ENCODE results near the gene PRDM13. TPM values are rescaled to one million over a fixed set of nuclear protein-coding genes. Genes with fewer than 3 reads are reported as not detected.
"Not testable (repeated sequence)": the region's sequence is repeated elsewhere in the genome, so short reads cannot be mapped to it uniquely, and the experiment has no call there.

The PRDM13 gene
- polyA plus RNA-seq, 2 of the 4 experiments (the other 2 are of a cell fraction), result 0.41 to 0.74 TPM

DNA sequence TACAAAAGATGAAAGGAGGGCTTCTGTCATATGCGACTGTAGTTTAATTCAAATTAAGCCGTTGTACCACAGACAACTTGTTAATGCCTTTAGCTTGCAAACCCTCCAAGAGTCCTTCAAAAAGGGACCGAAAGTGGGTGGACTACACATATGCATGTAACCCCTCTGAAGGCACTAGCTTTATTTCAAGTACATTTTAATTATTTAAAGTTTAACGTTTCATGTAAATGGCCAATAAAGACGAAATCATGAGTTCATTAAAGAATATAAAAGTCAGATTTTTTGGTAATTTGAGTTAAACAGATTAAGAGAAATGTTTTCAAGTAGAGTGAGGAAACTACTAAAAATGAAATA is 12.8 kb downstream of the PRDM13 start:
- TF ChIP-seq, protein P1, sequence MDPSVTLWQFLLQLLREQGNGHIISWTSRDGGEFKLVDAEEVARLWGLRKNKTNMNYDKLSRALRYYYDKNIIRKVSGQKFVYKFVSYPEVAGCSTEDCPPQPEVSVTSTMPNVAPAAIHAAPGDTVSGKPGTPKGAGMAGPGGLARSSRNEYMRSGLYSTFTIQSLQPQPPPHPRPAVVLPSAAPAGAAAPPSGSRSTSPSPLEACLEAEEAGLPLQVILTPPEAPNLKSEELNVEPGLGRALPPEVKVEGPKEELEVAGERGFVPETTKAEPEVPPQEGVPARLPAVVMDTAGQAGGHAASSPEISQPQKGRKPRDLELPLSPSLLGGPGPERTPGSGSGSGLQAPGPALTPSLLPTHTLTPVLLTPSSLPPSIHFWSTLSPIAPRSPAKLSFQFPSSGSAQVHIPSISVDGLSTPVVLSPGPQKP (IDR thresholded peaks at IDR 0.05; ENCODE audit: low read depth, low read length), result no peak
- TF ChIP-seq ZSCAN20 (CRISPR knock-in tag; IDR thresholded peaks at IDR 0.05), result no peak
- TF ChIP-seq GATA3 (IDR thresholded peaks at IDR 0.05; ENCODE audit: borderline replicate concordance), result no peak
- TF ChIP-seq, protein P2, sequence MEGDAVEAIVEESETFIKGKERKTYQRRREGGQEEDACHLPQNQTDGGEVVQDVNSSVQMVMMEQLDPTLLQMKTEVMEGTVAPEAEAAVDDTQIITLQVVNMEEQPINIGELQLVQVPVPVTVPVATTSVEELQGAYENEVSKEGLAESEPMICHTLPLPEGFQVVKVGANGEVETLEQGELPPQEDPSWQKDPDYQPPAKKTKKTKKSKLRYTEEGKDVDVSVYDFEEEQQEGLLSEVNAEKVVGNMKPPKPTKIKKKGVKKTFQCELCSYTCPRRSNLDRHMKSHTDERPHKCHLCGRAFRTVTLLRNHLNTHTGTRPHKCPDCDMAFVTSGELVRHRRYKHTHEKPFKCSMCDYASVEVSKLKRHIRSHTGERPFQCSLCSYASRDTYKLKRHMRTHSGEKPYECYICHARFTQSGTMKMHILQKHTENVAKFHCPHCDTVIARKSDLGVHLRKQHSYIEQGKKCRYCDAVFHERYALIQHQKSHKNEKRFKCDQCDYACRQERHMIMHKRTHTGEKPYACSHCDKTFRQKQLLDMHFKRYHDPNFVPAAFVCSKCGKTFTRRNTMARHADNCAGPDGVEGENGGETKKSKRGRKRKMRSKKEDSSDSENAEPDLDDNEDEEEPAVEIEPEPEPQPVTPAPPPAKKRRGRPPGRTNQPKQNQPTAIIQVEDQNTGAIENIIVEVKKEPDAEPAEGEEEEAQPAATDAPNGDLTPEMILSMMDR (IDR thresholded peaks at IDR 0.05), result no peak
- no peak for TF ChIP-seq MYC (IDR thresholded peaks at IDR 0.05; ENCODE audit: borderline replicate concordance, low read length)
- no peak for TF ChIP-seq EP300 (IDR thresholded peaks at IDR 0.05)
- TF ChIP-seq HOXA7 (CRISPR knock-in tag; IDR thresholded peaks at IDR 0.05), result no peak
- TF ChIP-seq BHLHE40 (IDR thresholded peaks at IDR 0.05; ENCODE audit: low read depth, low read length), result no peak
- no peak for TF ChIP-seq RNF2 (IDR thresholded peaks at IDR 0.05; ENCODE audit: borderline replicate concordance, low read depth)
- TF ChIP-seq CHD2 (IDR thresholded peaks at IDR 0.05; ENCODE audit: low read length, partially characterized antibody), result no peak
- no peak for TF ChIP-seq TFCP2L1 (CRISPR knock-in tag; IDR thresholded peaks at IDR 0.05)
- no peak for TF ChIP-seq SMC3 (IDR thresholded peaks at IDR 0.05)
- TF ChIP-seq MAFK (IDR thresholded peaks at IDR 0.05; ENCODE audit: partially characterized antibody), result no peak
- TF ChIP-seq, protein P3, sequence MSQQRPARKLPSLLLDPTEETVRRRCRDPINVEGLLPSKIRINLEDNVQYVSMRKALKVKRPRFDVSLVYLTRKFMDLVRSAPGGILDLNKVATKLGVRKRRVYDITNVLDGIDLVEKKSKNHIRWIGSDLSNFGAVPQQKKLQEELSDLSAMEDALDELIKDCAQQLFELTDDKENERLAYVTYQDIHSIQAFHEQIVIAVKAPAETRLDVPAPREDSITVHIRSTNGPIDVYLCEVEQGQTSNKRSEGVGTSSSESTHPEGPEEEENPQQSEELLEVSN (IDR thresholded peaks at IDR 0.05; ENCODE audit: borderline replicate concordance, low read depth), result no peak
- TF ChIP-seq CHD4 (IDR thresholded peaks at IDR 0.05; ENCODE audit: borderline replicate concordance), result no peak
- TF ChIP-seq CEBPB (IDR thresholded peaks at IDR 0.05), result no peak
- TF ChIP-seq NR3C1 (IDR thresholded peaks at IDR 0.05), result no peak
- CTCF ChIA-PET, result interaction anchor here (2.1 kb wide), 1 partner anchor 31 kb away, joined by 5 read pairs; no protein-coding TSS in a partner anchor
- no peaks in the 10 kb centered on the region for H3K9me3 ChIP-seq
- DNase-seq (ENCODE audit: low read depth in 1 of 2, low spot score in 1 of 2), result no peak
- no peak for FAIRE-seq
- no peak for ATAC-seq
- POLR2A ChIA-PET, result no interaction called here
- H3K4me3 ChIP-seq, result no peak overlapping the region
- H3K4me2 ChIP-seq, result no peak overlapping the region
- no peaks in the 10 kb centered on the region for H3K4me1 ChIP-seq
- WGBS (ENCODE audit: missing lambda C conversion rate), result 41% methylated on average over 5 of the region's 5 CpGs
- no peak overlapping the region for H3K27ac ChIP-seq

DNA sequence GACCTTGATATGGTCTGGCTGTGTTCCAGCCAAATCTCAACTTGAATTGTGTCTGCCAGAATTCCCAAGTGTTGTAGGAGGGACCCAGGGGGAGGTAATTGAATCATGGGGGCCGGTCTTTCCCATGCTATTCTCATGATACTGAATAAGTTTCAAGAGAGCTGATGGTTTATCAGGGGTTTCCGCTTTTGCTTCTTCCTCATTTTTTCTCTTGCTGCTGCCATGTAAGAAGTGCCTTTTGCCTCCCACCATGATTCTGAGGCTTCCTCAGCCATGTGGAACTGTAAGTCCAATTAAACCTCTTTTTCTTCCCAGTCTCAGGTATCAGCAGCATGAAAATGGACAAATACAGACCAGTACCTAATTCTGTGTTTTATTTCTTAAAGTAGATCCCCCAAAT is 15.4 kb downstream of the PRDM13 start:
- WGBS (ENCODE audit: missing lambda C conversion rate), result 42% methylated on average over 2 of the region's 2 CpGs
- H3K4me1 ChIP-seq; H3K9me3 ChIP-seq; FAIRE-seq; H3K27ac ChIP-seq; DNase-seq (ENCODE audit: low read depth in 1 of 2, low spot score in 1 of 2); ATAC-seq; CTCF ChIA-PET; H3K4me3 ChIP-seq; POLR2A ChIA-PET; H3K4me2 ChIP-seq: not testable (repeated sequence)

DNA sequence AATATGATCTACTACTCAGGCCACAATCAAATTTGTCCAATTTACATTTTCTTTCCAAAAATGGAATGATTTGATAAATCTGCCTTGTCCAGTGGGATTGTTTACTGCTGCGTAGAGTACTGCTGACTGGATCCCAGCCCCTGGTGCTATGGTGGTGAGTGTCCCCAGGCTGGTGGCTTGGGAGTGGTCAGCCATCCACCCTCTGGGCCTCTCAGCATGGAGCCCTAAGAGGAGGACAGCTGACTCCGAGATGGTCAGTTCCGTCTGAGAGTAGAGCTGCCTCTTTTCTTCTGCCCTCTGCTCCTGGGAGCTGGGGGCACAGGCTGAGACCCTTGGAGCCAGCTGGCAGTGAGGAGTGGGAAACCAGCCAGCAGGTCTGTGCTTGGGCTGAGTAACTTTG is 22.7 kb downstream of the PRDM13 start:
- DNase-seq (ENCODE audit: low read depth in 1 of 2, low spot score in 1 of 2) (no peak), ATAC-seq (no peak), FAIRE-seq (no peak)
- ChIA-PET POLR2A (no interaction called here), CTCF (no interaction called here)
- Histone ChIP-seq H3K4me2 (no peak overlapping the region), H3K4me1 (no peaks in the 10 kb centered on the region), H3K27ac (no peak overlapping the region), H3K9me3 (no peaks in the 10 kb centered on the region), H3K4me3 (no peak overlapping the region)
- TF ChIP-seq CBX2 (IDR thresholded peaks at IDR 0.05; ENCODE audit: borderline replicate concordance, low read depth) (no peak), POLR2AphosphoS2 (conservative IDR thresholded peaks at IDR 0.05; ENCODE audit: low read length) (no peak), RAD21 (conservative IDR thresholded peaks at IDR 0.05 in 1 of 2, IDR thresholded peaks at IDR 0.05 in 1 of 2) (no peak), ZNF302 (CRISPR knock-in tag; IDR thresholded peaks at IDR 0.05) (no peak), NFE2L2 (conservative IDR thresholded peaks at IDR 0.05; ENCODE audit: low read length) (no peak), NR3C1 (IDR thresholded peaks at IDR 0.05) (no peak), HDAC2 (IDR thresholded peaks at IDR 0.05) (no peak)
- TF ChIP-seq, protein P4, sequence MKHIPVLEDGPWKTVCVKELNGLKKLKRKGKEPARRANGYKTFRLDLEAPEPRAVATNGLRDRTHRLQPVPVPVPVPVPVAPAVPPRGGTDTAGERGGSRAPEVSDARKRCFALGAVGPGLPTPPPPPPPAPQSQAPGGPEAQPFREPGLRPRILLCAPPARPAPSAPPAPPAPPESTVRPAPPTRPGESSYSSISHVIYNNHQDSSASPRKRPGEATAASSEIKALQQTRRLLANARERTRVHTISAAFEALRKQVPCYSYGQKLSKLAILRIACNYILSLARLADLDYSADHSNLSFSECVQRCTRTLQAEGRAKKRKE (CRISPR knock-in tag; IDR thresholded peaks at IDR 0.05; ENCODE audit: low read depth), result no peak
- 100% methylated on average over 1 of the region's 3 CpGs for WGBS (ENCODE audit: missing lambda C conversion rate)

Measured in A549 (cell line).